Right renal cortex interstitium (tissue), 3 donors: ENCODE results near the gene SLC39A12. TPM values are rescaled to one million over a fixed set of nuclear protein-coding genes. Genes with fewer than 3 reads are reported as not detected.

Experiments used
- DNase-seq, 3 donors: peaks; one replicate each; pipeline ENCODE4 v3.0.0-alpha.2; 2013; ENCODE audit warnings: low read depth in 3 of 3, low spot score in 2 of 3
- polyA plus RNA-seq, 3 donors: library from polyadenylated mRNA; unstranded; fragments of 120-200 nt; gene quantifications; one replicate each; pipeline ENCODE4 v1.2.1, GENCODE V29; 2013; ENCODE audit not compliant: insufficient read length in 3 of 3

The SLC39A12 gene
- polyA plus RNA-seq, 3 donors = not detected

GRCh38 chr10:18043148-18044006, 91.7 kb downstream of the SLC39A12 start:
- DNase-seq = no peak

DNA sequence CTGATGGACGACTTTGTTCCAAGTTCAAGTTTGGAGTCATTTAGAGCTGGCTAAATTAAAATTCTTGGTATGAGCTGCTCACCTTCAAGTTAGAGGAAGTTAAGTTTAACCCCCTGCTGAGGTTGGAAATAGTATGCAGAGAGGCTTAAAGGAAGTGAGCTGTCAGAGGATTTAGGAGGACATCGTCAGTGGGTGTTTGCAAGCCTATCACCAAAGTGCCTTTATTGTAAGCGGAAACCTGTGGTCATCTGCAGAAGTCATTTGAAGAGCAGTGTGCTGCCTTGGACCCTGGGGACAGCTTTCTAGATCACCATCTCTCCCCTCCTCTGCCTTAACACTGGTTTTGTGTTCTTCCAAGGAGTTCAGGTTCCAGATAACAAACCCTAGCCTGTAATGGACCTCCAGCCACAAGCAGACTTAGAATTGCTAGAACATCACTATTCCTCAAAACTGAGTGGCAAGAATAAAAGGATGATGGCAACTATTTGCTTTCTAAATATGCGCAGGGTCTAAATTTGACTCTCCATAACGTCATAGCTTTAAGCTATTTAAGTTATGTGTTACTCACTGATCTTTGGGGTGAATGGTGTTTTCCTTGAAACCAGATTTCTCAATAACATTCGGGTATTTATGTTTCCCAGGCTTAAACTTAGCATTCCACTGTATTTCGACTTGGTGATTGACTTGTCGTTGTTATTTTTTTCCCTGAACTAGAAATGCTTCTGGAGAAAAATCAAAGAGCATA, 93.4 kb downstream of the SLC39A12 start:
- no peak for DNase-seq

- no peak for DNase-seq
Observed at GRCh38 chr10:18056583-18056982, 104.9 kb downstream of the SLC39A12 start.

GRCh38 chr10:18059826-18060559, 108.3 kb downstream of the SLC39A12 start:
- no peak for DNase-seq

GRCh38 chr10:18066947-18067346, 115.2 kb downstream of the SLC39A12 start:
- DNase-seq = no peak

DNA sequence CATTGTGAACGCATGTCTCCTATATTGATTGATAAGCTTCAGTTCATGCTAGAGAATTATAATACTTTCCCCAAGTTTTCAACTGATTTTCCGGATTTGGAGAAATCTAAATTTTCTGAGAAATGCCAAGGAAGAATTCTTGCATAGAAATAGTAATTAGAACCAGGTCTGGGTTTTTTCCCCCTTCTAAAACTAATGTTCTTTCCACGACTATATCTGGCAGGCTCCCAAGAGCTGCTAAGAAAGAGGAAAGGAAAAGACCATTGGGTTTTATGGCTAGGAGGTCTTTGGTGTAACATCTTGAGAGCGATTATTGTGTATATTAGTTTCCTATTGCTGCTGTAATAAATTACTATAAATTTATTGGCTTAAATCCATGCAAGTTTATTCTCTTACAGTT, 116.7 kb downstream of the SLC39A12 start:
- DNase-seq = no peak

DNA sequence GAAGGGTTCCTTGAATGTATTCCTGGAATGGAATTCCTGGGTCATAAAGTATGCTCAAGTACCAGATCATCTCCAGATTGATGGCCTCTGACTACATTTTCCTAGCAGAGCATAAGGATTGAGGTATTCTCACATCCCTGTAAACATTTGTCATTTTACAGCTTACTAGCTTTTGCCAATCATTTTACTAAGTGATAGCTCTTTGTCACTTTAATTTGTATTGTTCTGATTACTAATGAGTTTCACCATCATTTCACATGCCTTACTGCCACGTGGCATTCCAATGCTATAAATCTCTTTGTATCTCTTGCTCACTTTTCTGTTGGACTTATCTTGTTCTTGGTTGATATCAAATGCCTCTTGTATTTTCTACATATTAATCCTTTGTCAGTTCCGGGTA, 119.9 kb downstream of the SLC39A12 start:
- DNase-seq = no peak

DNA sequence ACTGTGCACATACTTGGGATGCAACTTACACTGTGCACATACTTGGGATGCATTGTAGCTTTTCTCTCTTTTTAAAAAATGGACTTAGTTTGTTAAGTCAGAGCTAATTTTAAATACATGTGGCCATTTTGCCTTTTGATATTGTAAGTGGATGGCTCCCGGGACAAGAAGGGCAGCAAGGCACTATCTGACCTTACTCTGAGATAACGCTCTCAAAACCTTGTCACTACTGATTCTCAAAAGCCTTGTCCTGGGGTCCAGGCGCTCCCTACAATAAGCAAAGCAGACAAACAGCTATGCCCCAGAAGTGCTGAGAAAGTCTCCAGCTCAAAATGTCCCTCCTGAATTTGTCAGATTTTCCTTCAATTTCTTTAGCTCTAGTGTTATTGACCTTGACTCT, 121.6 kb downstream of the SLC39A12 start:
- DNase-seq = no peak

DNA sequence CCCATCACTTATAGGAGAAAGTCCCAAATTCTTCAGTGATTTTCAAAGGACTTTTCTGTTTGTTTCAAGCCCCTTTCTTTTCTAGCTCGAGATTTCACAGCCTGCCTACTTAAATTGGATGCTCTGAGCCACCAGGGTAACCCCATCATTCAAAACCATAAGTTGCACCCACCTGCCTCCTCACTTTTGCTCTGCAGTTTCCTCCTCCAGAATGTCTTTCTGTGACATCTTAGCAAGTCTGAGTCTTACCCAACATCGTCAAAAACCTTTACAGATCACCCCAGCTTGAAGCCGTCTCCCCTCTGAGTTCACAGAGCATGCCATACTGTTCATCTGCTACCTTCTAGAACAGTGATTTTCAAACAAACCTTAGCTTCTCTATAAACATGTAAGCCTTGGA, 124.2 kb downstream of the SLC39A12 start:
- DNase-seq = no peak

DNA sequence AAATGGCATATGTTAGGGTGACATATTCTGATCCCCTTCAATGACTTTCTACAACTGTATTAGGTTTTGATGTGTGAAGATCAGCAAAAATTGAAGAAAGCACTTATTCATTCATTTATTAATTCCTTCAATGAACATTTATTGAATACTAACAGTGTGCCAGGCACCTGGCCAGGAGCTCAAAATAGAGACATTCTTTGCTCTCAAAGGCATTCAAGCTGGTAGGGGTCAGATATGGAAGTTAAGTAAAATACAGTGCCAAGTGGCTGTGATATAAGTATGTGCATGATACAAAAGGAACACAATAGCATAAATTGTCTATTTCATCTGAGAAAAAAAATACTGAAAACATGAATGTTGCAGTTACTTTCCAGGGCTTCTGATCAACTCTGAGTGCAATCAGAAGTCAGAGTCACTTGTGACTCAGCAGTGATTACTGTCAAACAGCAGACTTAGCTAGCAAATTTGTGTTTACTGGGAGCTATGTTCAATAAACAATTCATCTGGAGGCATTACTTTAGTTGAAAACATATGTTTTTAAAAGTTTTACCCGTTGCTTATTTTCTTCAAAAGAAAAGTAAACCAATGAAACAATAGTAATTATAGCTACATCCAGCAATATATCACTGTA, 128.1 kb downstream of the SLC39A12 start:
- no peak for DNase-seq

GRCh38 chr10:18082381-18082780, 130.7 kb downstream of the SLC39A12 start:
- DNase-seq = no peak

- DNase-seq = no peak
Observed at GRCh38 chr10:18085855-18086254, 134.1 kb downstream of the SLC39A12 start.

DNA sequence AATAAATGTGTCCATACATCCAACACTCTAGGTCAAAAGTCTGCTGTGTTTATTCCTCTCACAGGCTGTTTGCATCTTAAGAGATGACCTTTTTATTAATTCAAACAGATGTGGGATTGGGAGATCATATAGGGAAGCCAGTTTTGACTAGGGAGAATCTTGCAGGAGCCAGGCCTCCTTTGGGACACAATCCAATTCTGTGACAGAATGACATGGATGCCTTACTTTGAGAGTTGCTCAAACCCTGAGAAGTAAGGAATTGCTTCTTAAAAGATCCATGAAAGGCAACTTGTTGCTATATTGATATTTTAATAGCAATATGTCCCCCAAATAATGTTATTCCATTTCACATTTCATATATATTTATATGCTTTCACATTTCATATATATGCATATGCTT, 135.0 kb downstream of the SLC39A12 start:
- DNase-seq = no peak

DNA sequence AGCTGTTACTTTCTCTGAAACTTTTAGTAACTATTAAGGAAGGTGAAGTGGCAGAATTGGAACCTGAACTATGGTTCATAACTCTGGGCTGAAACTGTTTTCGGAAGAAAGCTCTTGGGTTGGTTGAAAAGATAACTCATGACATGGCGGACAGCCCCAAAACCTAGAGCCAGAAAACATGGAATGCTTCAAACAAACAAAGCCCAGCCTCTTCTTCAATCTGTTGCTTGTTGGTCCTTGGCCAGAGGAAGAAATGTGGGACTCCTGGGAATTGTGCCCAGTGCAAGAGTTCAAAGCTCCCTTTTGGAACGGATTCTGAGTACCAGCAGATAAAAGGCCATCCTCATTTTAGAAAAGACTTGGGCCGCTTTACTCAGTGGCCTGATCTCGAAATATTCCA, 135.6 kb downstream of the SLC39A12 start:
- DNase-seq = no peak

Other genes with a start within 250 kb of the SLC39A12 start
- under 1 TPM; 0.19 to 0.26 (median 0.25) TPM for gene TMEM236, start 199.7 kb upstream of the SLC39A12 start, polyA plus RNA-seq
- 10 to 100 TPM in 2 of 3 donors, 1 to 10 TPM in 1; 9.9 to 11.6 (median 11.3) TPM for gene MRC1, start 142.6 kb upstream of the SLC39A12 start, polyA plus RNA-seq
- 1 to 10 TPM; 3.1 to 3.6 (median 3.3) TPM for gene CACNB2, start 188.5 kb downstream of the SLC39A12 start, polyA plus RNA-seq